ENCODE data around the gene ZNF662. TPM values are rescaled to one million over a fixed set of nuclear protein-coding genes. Genes with fewer than 3 reads are reported as not detected.
A peak's percentile ranks its signal among the peaks of the same experiment; 100 is the strongest.
"Not testable (repeated sequence)": the region's sequence is repeated elsewhere in the genome, so short reads cannot be mapped to it uniquely, and the experiment has no call there.

ZNF662 gene
- total and polyA plus RNA-seq, 2 of the 13 experiments (the other 11 are each of a cell fraction or from before 2014, with no cell fraction given), result not detected

DNA sequence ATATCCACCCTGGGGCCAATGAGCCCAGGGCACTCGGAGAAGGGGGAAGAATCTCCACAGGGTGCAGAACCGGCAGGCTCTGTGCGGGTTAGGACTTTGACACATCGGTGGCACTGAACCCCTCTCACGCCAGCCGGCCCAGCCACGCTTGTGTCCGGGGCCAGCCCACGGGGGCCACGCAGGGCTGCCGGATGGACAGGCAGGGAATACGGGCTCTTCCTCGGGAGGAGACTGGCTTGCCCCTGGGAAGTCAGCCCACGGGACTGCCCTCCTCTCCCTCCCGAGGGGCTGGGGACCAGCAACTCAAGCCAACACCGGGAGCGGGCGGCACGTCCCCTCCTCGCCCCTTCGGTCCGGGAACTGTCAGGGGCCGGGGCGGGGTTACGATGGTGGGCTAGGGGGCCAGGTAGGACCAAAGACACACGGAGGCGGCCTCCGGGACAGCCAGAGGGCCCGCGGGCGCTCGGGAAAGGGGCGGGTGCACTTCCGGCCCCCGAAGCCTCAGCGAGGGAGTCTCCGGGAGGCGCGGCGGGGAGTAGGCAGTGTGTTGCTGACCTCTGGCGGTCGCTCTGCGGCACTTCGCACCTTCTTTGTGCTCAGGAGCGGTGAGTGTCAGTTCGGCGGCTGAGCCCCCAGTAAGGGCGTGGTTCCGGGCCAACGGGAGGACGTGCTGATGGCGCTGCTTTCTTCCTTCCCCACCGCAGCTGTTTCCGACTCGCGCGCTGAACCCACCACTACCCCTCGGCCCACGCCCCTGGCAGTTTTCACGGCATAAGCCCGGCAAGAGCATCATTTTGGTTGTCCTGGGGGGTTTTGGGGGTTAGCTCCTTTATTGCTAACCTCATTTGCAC is 25.1 kb upstream of the ZNF662 start (continued):
- TF ChIP-seq SOX6 (IDR thresholded peaks at IDR 0.05) (no peak), SOX6 (CRISPR knock-in tag; IDR thresholded peaks at IDR 0.05) (peak; percentile 69), FOSL2 (CRISPR knock-in tag; IDR thresholded peaks at IDR 0.05) (no peak)
- TF ChIP-seq, protein P1, sequence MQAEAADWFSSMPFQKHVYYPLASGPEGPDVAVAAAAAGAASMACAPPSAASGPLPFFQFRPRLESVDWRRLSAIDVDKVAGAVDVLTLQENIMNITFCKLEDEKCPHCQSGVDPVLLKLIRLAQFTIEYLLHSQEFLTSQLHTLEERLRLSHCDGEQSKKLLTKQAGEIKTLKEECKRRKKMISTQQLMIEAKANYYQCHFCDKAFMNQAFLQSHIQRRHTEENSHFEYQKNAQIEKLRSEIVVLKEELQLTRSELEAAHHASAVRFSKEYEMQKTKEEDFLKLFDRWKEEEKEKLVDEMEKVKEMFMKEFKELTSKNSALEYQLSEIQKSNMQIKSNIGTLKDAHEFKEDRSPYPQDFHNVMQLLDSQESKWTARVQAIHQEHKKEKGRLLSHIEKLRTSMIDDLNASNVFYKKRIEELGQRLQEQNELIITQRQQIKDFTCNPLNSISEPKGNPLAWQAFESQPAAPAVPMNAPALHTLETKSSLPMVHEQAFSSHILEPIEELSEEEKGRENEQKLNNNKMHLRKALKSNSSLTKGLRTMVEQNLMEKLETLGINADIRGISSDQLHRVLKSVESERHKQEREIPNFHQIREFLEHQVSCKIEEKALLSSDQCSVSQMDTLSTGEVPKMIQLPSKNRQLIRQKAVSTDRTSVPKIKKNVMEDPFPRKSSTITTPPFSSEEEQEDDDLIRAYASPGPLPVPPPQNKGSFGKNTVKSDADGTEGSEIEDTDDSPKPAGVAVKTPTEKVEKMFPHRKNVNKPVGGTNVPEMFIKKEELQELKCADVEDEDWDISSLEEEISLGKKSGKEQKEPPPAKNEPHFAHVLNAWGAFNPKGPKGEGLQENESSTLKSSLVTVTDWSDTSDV (CRISPR knock-in tag; IDR thresholded peaks at IDR 0.05), result 0 out of 2 replicates have a peak, but pooled peaks have one; percentile 55

DNA sequence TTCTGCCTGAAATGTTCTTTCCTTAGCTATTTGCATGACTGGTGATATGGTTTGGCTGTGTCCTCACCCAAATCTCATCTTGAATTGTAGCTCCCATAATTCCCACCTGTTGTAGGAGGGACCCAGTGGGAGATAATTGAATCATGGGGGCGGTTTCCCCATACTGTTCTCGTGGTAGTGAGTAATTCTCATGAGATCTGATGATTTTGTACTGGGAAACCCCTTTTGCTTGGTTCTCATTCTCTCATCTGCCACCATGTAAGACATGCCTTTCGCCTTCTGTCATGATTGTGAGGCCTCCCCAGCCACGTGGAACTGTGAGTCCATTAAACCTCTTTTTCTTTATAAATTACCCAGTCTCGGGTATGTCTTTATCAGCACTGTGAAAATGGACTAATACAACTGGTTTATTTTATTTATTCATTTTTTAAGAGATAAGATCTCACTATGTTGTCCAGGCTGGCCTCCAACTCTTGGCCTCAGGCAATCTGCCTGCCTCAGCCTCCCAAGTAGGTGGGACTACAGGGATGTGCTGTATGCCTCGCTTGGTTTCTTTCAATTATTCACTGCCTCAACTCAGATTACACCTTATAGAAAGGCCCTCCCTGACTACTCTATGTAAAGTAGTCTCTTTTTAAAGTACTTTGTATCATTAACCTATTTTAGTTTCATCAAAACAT is 22.6 kb upstream of the ZNF662 start:
- ChIA-PET CTCF (ENCODE audit: low intra/inter-chr PET ratio, low total read pairs) (interaction anchor here (6.1 kb wide), 1 partner anchor 52 kb away, joined by 79 read pairs; no protein-coding TSS in a partner anchor), POLR2A (interaction anchor here (1.1 kb wide), 1 partner anchor 44 kb away, joined by 3 read pairs; no protein-coding TSS in a partner anchor)
- DNase-seq (ENCODE audit: low spot score); H3K4me2 ChIP-seq (ENCODE audit: low read depth, low read length); in situ Hi-C loops (cut with HindIII; ENCODE audit: extremely low pct_ligation_motif_present, low pct_unique_long_range_greater_than_20kb); BruUV-seq (replicated peaks); H3K27ac ChIP-seq (ENCODE audit: extremely low read length, insufficient read depth, low read length); H3K9me3 ChIP-seq (ENCODE audit: low read length); H3K36me3 ChIP-seq (replicated peaks in 1 of 2; ENCODE audit: control insufficient read depth in 1 of 2, insufficient read depth in 2 of 2, low read length in 2 of 2); H3K79me2 ChIP-seq (ENCODE audit: insufficient read depth, low read length); intact Hi-C loops (cut with micrococcal nuclease; ENCODE audit: unreplicated experiment); H4K20me1 ChIP-seq (ENCODE audit: insufficient read depth, low read length); ATAC-seq; H3K4me3 ChIP-seq (replicated peaks in 1 of 3; ENCODE audit: insufficient read depth in 1 of 3, low read depth in 2 of 3, low read length in 3 of 3); H3K27me3 ChIP-seq (ENCODE audit: control insufficient read depth in 1 of 2, insufficient read depth in 2 of 2, low read length in 2 of 2); H2AFZ ChIP-seq (ENCODE audit: low read length); FAIRE-seq; H3K9ac ChIP-seq (ENCODE audit: insufficient read depth, low read depth, low read length): not testable (repeated sequence)
- peaks cover 26% of the 10 kb centered on the region for H3K4me1 ChIP-seq (ENCODE audit: insufficient read depth, low read length)
- 50% methylated on average over 6 of the region's 6 CpGs for WGBS (ENCODE audit: low lambda C conversion rate)
